NB4 (cell line): ENCODE measurements around the gene AK8.

Experiments
- CTCF ChIP-seq: IDR thresholded peaks from one replicate; pipeline ENCODE4 v1.5.1; 2012; ENCODE audit warnings: low read depth, low read length
- POLR2A ChIP-seq: IDR thresholded peaks from 2 replicates; pipeline ENCODE4 v1.6.1; 2011; ENCODE audit warnings: mild to moderate bottlenecking; ENCODE audit not compliant: insufficient read length; ENCODE audit errors: extremely low read depth

- TF ChIP-seq CTCF = no peak
- TF ChIP-seq POLR2A = no peak
Observed at GRCh38 chr9:132828201-132828770, 49.8 kb downstream of the AK8 start.
